HG03097 (cell line): ENCODE measurements around the gene ARHGEF25.
"Not testable (repeated sequence)": the region's sequence is repeated elsewhere in the genome, so short reads cannot be mapped to it uniquely, and the experiment has no call there.

Source experiments
- ATAC-seq: cut with Tn5 transposase; IDR thresholded peaks from one replicate; pipeline ENCODE4 v1.9.1; 2021; ENCODE audit not compliant: unreplicated experiment, low FRiP score

ARHGEF25 gene

GRCh38 chr12:57632958-57633840, 22.0 kb downstream of the ARHGEF25 start, which contains the start of gene B4GALNT1:
B4GALNT1 (minus strand) TSS chr12:57633201; CDS start chr12:57632132, 1,069 bp downstream.
- peak; percentile 61 for ATAC-seq

- ATAC-seq, result not testable (repeated sequence)
Measured at GRCh38 chr12:57636731-57637130, 25.5 kb downstream of the ARHGEF25 start.

- no peak for ATAC-seq
Measured at GRCh38 chr12:57637364-57637763, 26.1 kb downstream of the ARHGEF25 start.

GRCh38 chr12:57638096-57638495, 26.9 kb downstream of the ARHGEF25 start:
- no peak for ATAC-seq

- ATAC-seq, result no peak
Measured at GRCh38 chr12:57640175-57641042, 29.2 kb downstream of the ARHGEF25 start.

- ATAC-seq, result no peak
Measured at GRCh38 chr12:57641699-57642442, 30.6 kb downstream of the ARHGEF25 start.

GRCh38 chr12:57645990-57646658, 34.9 kb downstream of the ARHGEF25 start:
- not testable (repeated sequence) for ATAC-seq

- ATAC-seq, result not testable (repeated sequence)
Measured at GRCh38 chr12:57646659-57647049, 35.4 kb downstream of the ARHGEF25 start.

- no peak for ATAC-seq
Measured at GRCh38 chr12:57654042-57654441, 42.8 kb downstream of the ARHGEF25 start.

GRCh38 chr12:57655541-57656240, 44.5 kb downstream of the ARHGEF25 start:
- no peak for ATAC-seq

- not testable (repeated sequence) for ATAC-seq
Measured at GRCh38 chr12:57656408-57656807, 45.2 kb downstream of the ARHGEF25 start.

GRCh38 chr12:57657744-57658143, 46.5 kb downstream of the ARHGEF25 start:
- no peak for ATAC-seq

DNA sequence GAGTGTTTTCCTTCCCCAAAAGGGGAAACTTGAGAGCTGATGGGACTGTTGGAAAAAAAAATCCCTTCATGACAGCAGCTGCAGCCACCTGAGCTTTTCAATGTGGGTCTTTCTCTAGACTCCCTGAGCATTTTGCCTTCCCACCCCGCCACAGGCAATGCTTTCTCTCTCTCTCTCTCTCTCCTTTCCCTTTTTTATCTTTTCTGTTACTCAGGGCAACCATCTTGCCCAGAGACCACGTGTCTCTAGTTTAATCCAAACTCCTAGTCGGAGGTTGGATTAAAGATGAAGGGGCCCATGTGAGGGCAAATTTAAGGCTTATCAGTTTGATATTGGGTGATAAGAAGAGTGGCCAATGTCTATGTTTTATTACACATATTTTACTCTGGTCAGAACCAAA, 47.7 kb downstream of the ARHGEF25 start:
- ATAC-seq, result no peak

- ATAC-seq, result no peak
Measured at GRCh38 chr12:57661376-57661775, 50.1 kb downstream of the ARHGEF25 start.

DNA sequence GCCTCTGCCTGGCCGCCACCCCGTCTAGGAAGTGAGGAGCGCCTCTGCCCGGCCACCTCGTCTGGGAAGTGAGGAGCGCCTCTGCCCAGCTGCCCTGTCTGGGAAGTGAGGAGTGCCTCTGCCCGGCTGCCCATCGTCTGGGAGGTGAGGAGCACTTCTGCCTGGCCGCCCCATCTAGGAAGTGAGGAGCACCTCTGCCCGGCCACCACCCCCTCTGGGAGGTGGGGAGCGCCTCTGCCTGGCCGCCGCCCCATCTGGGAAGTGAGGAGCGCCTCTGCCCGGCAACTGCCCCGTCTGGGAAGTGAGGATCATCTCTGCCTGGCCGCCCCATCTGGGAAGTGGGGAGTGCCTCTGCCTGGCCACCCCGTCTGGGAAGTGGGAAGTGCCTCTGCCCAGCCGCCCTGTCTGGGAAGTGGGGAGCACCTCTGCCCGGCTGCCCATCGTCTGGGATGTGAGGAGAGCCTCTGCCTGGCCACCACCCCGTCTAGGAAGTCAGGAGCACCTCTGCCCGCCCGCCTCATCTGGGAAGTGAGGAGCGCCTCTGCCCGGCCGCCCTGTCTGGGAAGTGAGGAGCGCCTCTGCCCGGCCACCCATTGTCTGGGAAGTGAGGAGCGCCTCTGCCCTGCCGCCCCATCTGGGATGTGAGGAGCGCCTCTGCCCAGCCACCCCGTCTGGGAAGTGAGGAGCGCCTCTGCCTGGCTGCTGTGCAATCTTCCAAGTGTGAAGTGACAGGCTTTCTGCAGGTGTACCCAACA, 54.0 kb downstream of the ARHGEF25 start:
- not testable (repeated sequence) for ATAC-seq
